H1 (cell line): ENCODE data around the gene ATAD5. TPM values are rescaled to one million over a fixed set of nuclear protein-coding genes. Genes with fewer than 3 reads are reported as not detected.
"Not testable (repeated sequence)": the region's sequence is repeated elsewhere in the genome, so short reads cannot be mapped to it uniquely, and the experiment has no call there.

Experiments
- CTCF ChIA-PET: fragments of 300-600 bp; sonication (Branson Sonifier 250); formaldehyde crosslinking; loops from one replicate; lab custom pipeline; 2021; ENCODE audit not compliant: partially characterized antibody; lab: Charles Lee
- POLR2A ChIA-PET: fragments of 300-600 bp; sonication (Branson Sonifier 250); formaldehyde crosslinking; loops from one replicate; lab custom pipeline; 2021; ENCODE audit warnings: inconsistent platforms; ENCODE audit not compliant: partially characterized antibody; lab: Charles Lee
- DNase-seq, 2 experiments: peaks; one replicate each; pipeline versions ENCODE4 v3.0.0 to v3.0.0-alpha.2; 2010 to 2022; ENCODE audit warnings: low spot score in 2 of 2, low read depth in 1 of 2, mixed read lengths in 1 of 2
- FAIRE-seq: peaks from 2 replicates; lab custom pipeline; 2011; peaks lifted over from hg19 to GRCh38; lab: Jason Lieb, UNC
- H2AFZ ChIP-seq: 2 replicates; pipeline ENCODE4 v1.8.1; 2012; ENCODE audit warnings: low read length, inconsistent platforms
- H2AK5ac ChIP-seq: 2 replicates; pipeline ENCODE4 v1.6.1; 2013; ENCODE audit warnings: low read depth, low read length
- H2BK120ac ChIP-seq: replicated peaks from 2 replicates; pipeline ENCODE3; 2013; ENCODE audit warnings: low read depth, low read length, inconsistent platforms
- H2BK12ac ChIP-seq: 2 replicates; pipeline ENCODE4 v1.6.1; 2013; ENCODE audit warnings: low read depth, low read length
- H2BK15ac ChIP-seq: 2 replicates; pipeline ENCODE4 v1.6.1; 2013; ENCODE audit warnings: low read length
- H2BK20ac ChIP-seq: 2 replicates; pipeline ENCODE4 v1.6.1; 2013; ENCODE audit warnings: low read length
- H2BK5ac ChIP-seq: 2 replicates; pipeline ENCODE4 v1.6.1; 2013; ENCODE audit warnings: low read depth, low read length
- H3K14ac ChIP-seq: 2 replicates; pipeline ENCODE4 v1.6.1; 2013; ENCODE audit warnings: inconsistent platforms; ENCODE audit not compliant: insufficient read length
- H3K18ac ChIP-seq: 2 replicates; pipeline ENCODE4 v1.6.1; 2013; ENCODE audit warnings: low read length; ENCODE audit errors: extremely low read depth
- H3K23ac ChIP-seq: 2 replicates; pipeline ENCODE4 v1.6.1; 2013; ENCODE audit warnings: inconsistent platforms; ENCODE audit not compliant: insufficient read length
- H3K23me2 ChIP-seq: 2 replicates; pipeline ENCODE4 v1.6.1; 2013; ENCODE audit warnings: low read depth, low read length
- H3K27ac ChIP-seq: 2 replicates; pipeline ENCODE4 v1.6.1; 2011; ENCODE audit warnings: low read depth, low read length, inconsistent platforms
- H3K27me3 ChIP-seq, 4 experiments: replicated peaks in 1 of 4; 1 replicate in 1 of 4; 2 replicates in 3 of 4; pipeline versions ENCODE4 v1.6.1 to v1.8.1; 2011 to 2013; ENCODE audit warnings: low read length in 3 of 4, mild to moderate bottlenecking in 3 of 4, inconsistent platforms in 2 of 4, mixed read lengths in 2 of 4, moderate library complexity in 1 of 4; ENCODE audit not compliant: control insufficient read depth in 3 of 4, insufficient read depth in 3 of 4; ENCODE audit errors: extremely low read depth in 1 of 4
- H3K36me3 ChIP-seq, 4 experiments: 2 replicates each; pipeline versions ENCODE4 v1.6.1 to v1.8.1; 2011 to 2013; ENCODE audit warnings: mild to moderate bottlenecking in 4 of 4, low read length in 3 of 4, moderate library complexity in 2 of 4, control low read depth in 1 of 4, inconsistent platforms in 1 of 4; ENCODE audit not compliant: insufficient read depth in 4 of 4, control insufficient read depth in 2 of 4
- H3K4ac ChIP-seq: replicated peaks from 2 replicates; pipeline ENCODE3; 2013; ENCODE audit warnings: low read length, low read depth, mixed read lengths, inconsistent platforms; ENCODE audit not compliant: insufficient read length
- H3K4me1 ChIP-seq, 4 experiments: replicated peaks in 1 of 4; 1 replicate in 1 of 4; 2 replicates in 3 of 4; pipeline versions ENCODE4 v1.6.1 to v1.8.1; 2011 to 2013; ENCODE audit warnings: low read length in 3 of 4, inconsistent platforms in 2 of 4, mixed read lengths in 1 of 4; ENCODE audit not compliant: insufficient read depth in 4 of 4, control insufficient read depth in 3 of 4
- H3K4me2 ChIP-seq, 2 experiments: 2 replicates each; pipeline versions ENCODE4 v1.6.1 to v1.8.1; 2011 to 2013; ENCODE audit warnings: low read depth in 2 of 2, low read length in 2 of 2, control low read depth in 1 of 2, inconsistent platforms in 1 of 2, mild to moderate bottlenecking in 1 of 2; ENCODE audit not compliant: insufficient read depth in 1 of 2
- H3K4me3 ChIP-seq, 4 experiments: fragments of 200-600, 300-600 bp in 1 of 4; sonication (generic), shearing (Covaris generic), sonication (Bioruptor Twin) in 1 of 4; 2 replicates each; pipeline versions ENCODE4 v1.5.1 to v1.8.1; 2011 to 2016; ENCODE audit warnings: low read length in 4 of 4, low read depth in 3 of 4, control low read depth in 2 of 4, inconsistent platforms in 2 of 4, mild to moderate bottlenecking in 2 of 4, mixed read lengths in 1 of 4, moderate library complexity in 1 of 4; ENCODE audit not compliant: insufficient read depth in 2 of 4; ENCODE audit errors: extremely low read depth in 1 of 4
- H3K56ac ChIP-seq: replicated peaks from 2 replicates; pipeline ENCODE3; 2013; ENCODE audit warnings: low read depth, mild to moderate bottlenecking, mixed read lengths, low read length, inconsistent platforms; ENCODE audit not compliant: insufficient read length
- H3K79me1 ChIP-seq: 2 replicates; pipeline ENCODE4 v1.6.1; 2013; ENCODE audit warnings: low read depth, low read length, control low read depth
- H3K79me2 ChIP-seq, 2 experiments: 2 replicates each; pipeline versions ENCODE4 v1.6.1 to v1.8.1; 2012 to 2013; ENCODE audit warnings: low read length in 2 of 2, mild to moderate bottlenecking in 2 of 2, inconsistent platforms in 1 of 2; ENCODE audit not compliant: insufficient read depth in 2 of 2, control insufficient read depth in 1 of 2
- H3K9ac ChIP-seq, 4 experiments: replicated peaks in 1 of 4; 1 replicate in 1 of 4; 2 replicates in 3 of 4; pipeline versions ENCODE4 v1.6.1 to v1.8.1; 2011 to 2013; ENCODE audit warnings: low read depth in 3 of 4, low read length in 3 of 4, control low read depth in 2 of 4, mild to moderate bottlenecking in 2 of 4, moderate library complexity in 2 of 4, inconsistent platforms in 1 of 4; ENCODE audit errors: extremely low read depth in 1 of 4
- H3K9me3 ChIP-seq, 2 experiments: 2 replicates each; pipeline versions ENCODE4 v1.6.1 to v1.8.1; 2012 to 2013; ENCODE audit warnings: mild to moderate bottlenecking in 2 of 2, moderate library complexity in 2 of 2, control low read depth in 1 of 2, inconsistent platforms in 1 of 2, low read depth in 1 of 2, low read length in 1 of 2, mixed read lengths in 1 of 2; ENCODE audit not compliant: insufficient read depth in 2 of 2
- H4K20me1 ChIP-seq, 2 experiments: replicated peaks in 1 of 2; 2 replicates each; pipeline versions ENCODE3 to v1.8.1; 2011 to 2013; ENCODE audit warnings: inconsistent platforms in 2 of 2, low read length in 2 of 2, mild to moderate bottlenecking in 1 of 2; ENCODE audit not compliant: insufficient read depth in 2 of 2, control insufficient read depth in 1 of 2
- H4K5ac ChIP-seq: 2 replicates; pipeline ENCODE4 v1.6.1; 2013; ENCODE audit warnings: low read length, low read depth, mixed read lengths, inconsistent platforms; ENCODE audit not compliant: insufficient read length
- H4K8ac ChIP-seq: 2 replicates; pipeline ENCODE4 v1.8.0; 2013; ENCODE audit warnings: mild to moderate bottlenecking, moderate library complexity, low read length, inconsistent platforms; ENCODE audit not compliant: insufficient read depth; ENCODE audit errors: extremely low read depth
- H4K91ac ChIP-seq: replicated peaks from 2 replicates; pipeline ENCODE3; 2013; ENCODE audit warnings: low read length, mixed read lengths, inconsistent platforms; ENCODE audit not compliant: insufficient read length
- CBX5 ChIP-seq: fragments of 300-800, 300-1000 bp; sonication (generic); IDR thresholded peaks from 2 replicates; pipeline ENCODE4 v1.7.1; 2016; ENCODE audit warnings: antibody characterized with exemption, low read length, low read depth
- CTBP2 ChIP-seq: IDR thresholded peaks from 2 replicates; pipeline ENCODE4 v1.7.0; 2011; ENCODE audit warnings: borderline replicate concordance, mild to moderate bottlenecking, moderate library complexity, mixed read lengths, low read length; ENCODE audit not compliant: insufficient read depth, insufficient read length
- POLR2A ChIP-seq, 2 experiments: IDR thresholded peaks; 1 replicate in 1 of 2; 2 replicates in 1 of 2; pipeline ENCODE4 v1.6.1; 2011; ENCODE audit warnings: low read depth in 2 of 2, low read length in 2 of 2, mild to moderate bottlenecking in 2 of 2; ENCODE audit errors: control extremely low read depth in 1 of 2
- RXRA ChIP-seq: IDR thresholded peaks from 2 replicates; pipeline ENCODE4 v1.6.1; 2011; ENCODE audit warnings: low read depth, mild to moderate bottlenecking, low read length, moderate library complexity; ENCODE audit not compliant: insufficient read depth
- TEAD4 ChIP-seq: IDR thresholded peaks from 2 replicates; pipeline ENCODE4 v1.6.1; 2012; ENCODE audit warnings: low read depth, low read length, inconsistent platforms, mixed read lengths
- YY1 ChIP-seq: IDR thresholded peaks from 2 replicates; pipeline ENCODE4 v1.6.1; 2011; ENCODE audit warnings: low read depth, mild to moderate bottlenecking, low read length
- ZNF274 ChIP-seq: IDR thresholded peaks from 2 replicates; pipeline ENCODE4 v1.7.0; 2012; ENCODE audit warnings: low read length, borderline replicate concordance; ENCODE audit errors: extremely low read depth
- WGBS, 2 experiments: shearing (Covaris generic) in 1 of 2; methylation state at CpG; one replicate each; pipeline versions ENCODE4 v1.1.6 to v1.1.7; 2013 to 2015; ENCODE audit warnings: low lambda C conversion rate in 2 of 2, mixed read lengths in 2 of 2, inconsistent platforms in 1 of 2, low coverage in 1 of 2, missing lambda C conversion rate in 1 of 2; ENCODE audit not compliant: insufficient replicate concordance in 2 of 2, insufficient coverage in 1 of 2, insufficient read length in 1 of 2; ENCODE audit errors: extremely low coverage in 1 of 2, missing lambda C conversion rate in 1 of 2; 5-methylcytosine and 5-hydroxymethylcytosine counted together
- polyA plus RNA-seq, 7 experiments: library from polyadenylated mRNA; depleted of rRNA in 3 of 7; stranded (reverse) in 5 of 7; unstranded in 2 of 7; fragments of >200 nt in 5 of 7; fragments of 200-250 nt in 2 of 7; gene quantifications; 1 replicate in 5 of 7; 2 replicates in 1 of 7; 4 replicates in 1 of 7; pipeline versions ENCODE4 v1.2.1 to v1.2.3, GENCODE V29; 2011 to 2013; ENCODE audit warnings: missing spikeins in 2 of 7, mixed read lengths in 2 of 7
- total RNA-seq: library from RNA; stranded (reverse); fragmentation: NEBNext Ultra II Directional; extraction: Animal tissue kit (Norgen Biotek cat#: 25700); gene quantifications from 2 replicates; pipeline ENCODE4 v1.2.1, GENCODE V29; 2021
- TF ChIP-seq, protein P1 (sequence below): IDR thresholded peaks from 2 replicates; pipeline ENCODE4 v1.6.1; 2011; ENCODE audit warnings: low read length, improper control_type of control experiment

The ATAD5 gene
- total and polyA plus RNA-seq, 2 of the 8 experiments (the other 6 are each of a cell fraction or from before 2014, with no cell fraction given): 3.5 to 30.0 TPM

- TF ChIP-seq TEAD4 (no peak), POLR2A (IDR thresholded peaks at IDR 0.05; ENCODE audit: control extremely low read depth in 1 of 2, low read depth in 2 of 2, low read length in 2 of 2) (no peak), YY1 (no peak), ZNF274 (no peak), RXRA (no peak), CBX5 (no peak), CTBP2 (no peak)
- TF ChIP-seq, protein P1, sequence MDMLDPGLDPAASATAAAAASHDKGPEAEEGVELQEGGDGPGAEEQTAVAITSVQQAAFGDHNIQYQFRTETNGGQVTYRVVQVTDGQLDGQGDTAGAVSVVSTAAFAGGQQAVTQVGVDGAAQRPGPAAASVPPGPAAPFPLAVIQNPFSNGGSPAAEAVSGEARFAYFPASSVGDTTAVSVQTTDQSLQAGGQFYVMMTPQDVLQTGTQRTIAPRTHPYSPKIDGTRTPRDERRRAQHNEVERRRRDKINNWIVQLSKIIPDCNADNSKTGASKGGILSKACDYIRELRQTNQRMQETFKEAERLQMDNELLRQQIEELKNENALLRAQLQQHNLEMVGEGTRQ: no peak
Measured at GRCh38 chr17:30929081-30929633, 97.4 kb downstream of the ATAD5 start (continued).

- ChIA-PET POLR2A (interaction anchor here (0.6 kb wide), 1 partner anchor 57 kb away, joined by 3 read pairs; no protein-coding TSS in a partner anchor), CTCF (interaction anchor here (0.7 to 1.4 kb wide), 2 partner anchors 10 to 13 kb away, joined by 3 read pairs; no protein-coding TSS in a partner anchor)
- not testable (repeated sequence) for H3K27ac ChIP-seq, H2BK5ac ChIP-seq, H3K56ac ChIP-seq, H4K20me1 ChIP-seq, H3K18ac ChIP-seq, H3K4me1 ChIP-seq, H3K9ac ChIP-seq, H3K14ac ChIP-seq, H2AK5ac ChIP-seq, H4K5ac ChIP-seq, H3K36me3 ChIP-seq, H4K91ac ChIP-seq, H2BK12ac ChIP-seq, H2BK20ac ChIP-seq, H3K79me2 ChIP-seq, H2BK15ac ChIP-seq, H3K4ac ChIP-seq, H4K8ac ChIP-seq, H3K9me3 ChIP-seq, H3K4me3 ChIP-seq, DNase-seq, H3K23ac ChIP-seq, H3K27me3 ChIP-seq, H2AFZ ChIP-seq, H3K23me2 ChIP-seq, H3K4me2 ChIP-seq, H3K79me1 ChIP-seq, H2BK120ac ChIP-seq, FAIRE-seq
- 85% methylated on average over 3 of the region's 3 CpGs; no CpG with 5 or more reads in 1 of the 2 experiments for WGBS, 2 experiments
Measured at GRCh38 chr17:30929861-30930260, 98.1 kb downstream of the ATAD5 start.
